ENCODE measurements around the gene IL11. TPM values are rescaled to one million over a fixed set of nuclear protein-coding genes. Genes with fewer than 3 reads are reported as not detected.

Gene IL11
- total and polyA plus RNA-seq, 2 donors (not counting 1 experiment from before 2014, with no cell fraction given): 0.66 to 1.2 TPM

DNA sequence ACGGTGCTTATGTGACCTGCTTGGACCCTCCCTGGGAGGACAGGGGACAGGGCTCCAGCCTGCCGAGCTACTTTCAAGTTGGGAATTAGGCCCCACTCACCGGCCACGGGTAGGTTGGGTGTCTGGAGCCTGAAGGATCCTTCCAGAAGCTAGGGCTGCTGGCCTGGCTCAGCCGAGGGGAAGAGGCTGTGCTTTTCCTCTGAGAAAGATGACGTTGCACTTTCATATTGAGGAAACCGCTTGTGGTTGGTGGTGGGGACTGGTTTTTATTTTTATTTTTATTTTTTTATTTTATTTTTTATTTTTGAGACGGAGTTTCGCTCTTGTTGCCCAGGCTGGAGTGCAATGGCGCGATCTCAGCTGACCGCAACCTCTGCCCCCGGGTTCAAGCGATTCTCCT is 45.1 kb downstream of the IL11 start, which contains the start of gene TMEM150B:
Gene TMEM150B (minus strand): TSS at position 170 of the 400 bp plus-strand sequence. CDS start 4,305 bp downstream, outside the sequence.
- H4K20me1 ChIP-seq (ENCODE audit: control insufficient read depth, extremely low read depth, insufficient read depth, low read length): no peaks in the 10 kb centered on the region
- H3K9me3 ChIP-seq (ENCODE audit: control insufficient read depth, insufficient read depth, low read depth, low read length): no peaks in the 10 kb centered on the region
- no peak for TF ChIP-seq CTCF (conservative IDR thresholded peaks at IDR 0.05 in 1 of 2, IDR thresholded peaks at IDR 0.05 in 1 of 2; ENCODE audit: low read depth in 1 of 2, low read length in 2 of 2)
- H3K4me3 ChIP-seq (replicated peaks in 1 of 4; ENCODE audit: control extremely low read depth in 1 of 4, insufficient read depth in 1 of 4, low read depth in 3 of 4, low read length in 4 of 4): no peak within 1 kb of the TSS
- no peak for DNase-seq (ENCODE audit: low read depth in 2 of 2)
- H3K36me3 ChIP-seq (ENCODE audit: control insufficient read depth, insufficient read depth, low read length): no peaks in the 10 kb centered on the region
- no peaks in the 10 kb centered on the region for H3K4me1 ChIP-seq (ENCODE audit: control insufficient read depth, extremely low read depth, insufficient read depth, low read length)
- H2AFZ ChIP-seq (ENCODE audit: low read length): no peak within 1 kb of the TSS
- no peak within 1 kb of the TSS for H3K27ac ChIP-seq (ENCODE audit: insufficient read depth, low read length)
- H3K79me2 ChIP-seq (ENCODE audit: control insufficient read depth, insufficient read depth, low read length): no peaks in the 10 kb centered on the region
- H3K27me3 ChIP-seq (ENCODE audit: control insufficient read depth, insufficient read depth, low read length): peaks cover 2% of the 10 kb centered on the region
- H3K4me2 ChIP-seq (ENCODE audit: extremely low read depth, insufficient read depth, low read length): no peak within 1 kb of the TSS
- H3K9ac ChIP-seq (ENCODE audit: insufficient read depth, low read length): no peak within 1 kb of the TSS

DNA sequence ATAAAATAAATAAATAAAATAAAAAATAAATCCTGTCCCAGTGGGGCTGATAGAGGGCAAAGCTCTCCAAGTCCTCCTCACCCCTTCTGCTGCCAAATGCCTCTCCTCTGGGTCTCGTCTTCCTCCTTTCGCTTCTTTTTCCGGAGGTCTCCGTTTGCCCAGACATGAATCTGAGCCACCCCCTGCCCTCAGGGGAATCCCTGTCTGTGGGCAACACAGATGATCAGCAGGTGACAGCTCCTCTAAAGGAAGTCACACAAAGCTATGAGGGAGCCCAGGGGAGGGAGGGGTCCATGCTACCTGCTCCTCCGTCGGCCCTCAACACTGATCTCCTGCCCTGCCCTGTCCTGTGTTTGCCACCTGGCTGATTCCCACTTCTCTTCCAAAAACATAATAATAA is 45.6 kb downstream of the IL11 start:
- Histone ChIP-seq H3K36me3 (ENCODE audit: control insufficient read depth, insufficient read depth, low read length) (no peaks in the 10 kb centered on the region), H3K4me2 (ENCODE audit: extremely low read depth, insufficient read depth, low read length) (no peak overlapping the region), H4K20me1 (ENCODE audit: control insufficient read depth, extremely low read depth, insufficient read depth, low read length) (no peaks in the 10 kb centered on the region), H3K27me3 (ENCODE audit: control insufficient read depth, insufficient read depth, low read length) (peaks cover 5% of the 10 kb centered on the region), H3K27ac (ENCODE audit: insufficient read depth, low read length) (no peak overlapping the region), H3K79me2 (ENCODE audit: control insufficient read depth, insufficient read depth, low read length) (no peaks in the 10 kb centered on the region), H3K9me3 (ENCODE audit: control insufficient read depth, insufficient read depth, low read depth, low read length) (no peaks in the 10 kb centered on the region), H3K4me3 (replicated peaks in 1 of 4; ENCODE audit: control extremely low read depth in 1 of 4, insufficient read depth in 1 of 4, low read depth in 3 of 4, low read length in 4 of 4) (no peak overlapping the region), H3K4me1 (ENCODE audit: control insufficient read depth, extremely low read depth, insufficient read depth, low read length) (no peaks in the 10 kb centered on the region), H3K9ac (ENCODE audit: insufficient read depth, low read length) (no peak overlapping the region), H2AFZ (ENCODE audit: low read length) (no peak overlapping the region)
- TF ChIP-seq EZH2 (IDR thresholded peaks at IDR 0.05; ENCODE audit: low read length, missing control alignments) (no peak), CTCF (conservative IDR thresholded peaks at IDR 0.05 in 1 of 2, IDR thresholded peaks at IDR 0.05 in 1 of 2; ENCODE audit: low read depth in 1 of 2, low read length in 2 of 2) (no peak)
- DNase-seq (ENCODE audit: low read depth in 2 of 2): no peak

DNA sequence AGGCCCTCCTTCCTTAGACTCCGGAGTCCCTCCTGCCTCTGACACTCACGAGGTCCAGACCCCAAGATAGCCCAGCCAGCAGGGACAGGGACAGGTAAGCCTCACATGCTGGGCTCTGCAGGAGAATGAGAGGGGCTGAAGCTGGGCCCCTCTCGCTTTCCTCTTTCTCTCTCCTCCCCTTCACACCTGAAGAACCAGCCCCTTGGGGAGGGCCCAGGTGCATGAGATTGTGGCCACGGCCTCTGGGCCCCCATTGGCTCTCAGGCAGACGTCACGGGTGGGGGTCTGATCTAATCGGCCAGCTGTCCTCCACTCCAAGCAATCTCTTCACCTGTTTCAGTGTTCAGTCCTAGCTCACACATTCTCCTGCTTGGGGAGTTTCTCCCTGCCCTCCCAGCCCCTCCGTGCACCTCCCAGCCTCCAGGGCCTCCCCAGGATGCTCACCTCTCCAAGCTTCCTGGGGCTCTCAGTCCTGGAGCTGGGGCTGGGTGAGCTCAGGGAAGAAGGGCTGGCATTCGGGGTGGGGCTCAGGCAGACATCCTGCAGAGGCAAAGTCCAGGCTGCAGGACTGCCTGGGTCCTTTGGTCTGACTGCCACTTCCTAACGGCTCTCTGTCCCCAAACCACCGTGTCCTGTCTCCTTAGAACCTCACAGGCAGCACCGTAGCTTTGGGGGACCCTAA is 47.9 kb downstream of the IL11 start:
- no peak overlapping the region for H3K9ac ChIP-seq (ENCODE audit: insufficient read depth, low read length)
- no peak for DNase-seq (ENCODE audit: low read depth in 2 of 2)

More for the DNA sequence above, 47.9 kb downstream of the IL11 start:
- H3K4me2 ChIP-seq (ENCODE audit: extremely low read depth, insufficient read depth, low read length): no peak overlapping the region
- H3K36me3 ChIP-seq (ENCODE audit: control insufficient read depth, insufficient read depth, low read length): no peaks in the 10 kb centered on the region
- H4K20me1 ChIP-seq (ENCODE audit: control insufficient read depth, extremely low read depth, insufficient read depth, low read length): no peaks in the 10 kb centered on the region
- TF ChIP-seq CTCF (conservative IDR thresholded peaks at IDR 0.05 in 1 of 2, IDR thresholded peaks at IDR 0.05 in 1 of 2; ENCODE audit: low read depth in 1 of 2, low read length in 2 of 2) (no peak), EZH2 (IDR thresholded peaks at IDR 0.05; ENCODE audit: low read length, missing control alignments) (no peak)
- no peak overlapping the region for H3K4me3 ChIP-seq (replicated peaks in 1 of 4; ENCODE audit: control extremely low read depth in 1 of 4, insufficient read depth in 1 of 4, low read depth in 3 of 4, low read length in 4 of 4)
- H3K4me1 ChIP-seq (ENCODE audit: control insufficient read depth, extremely low read depth, insufficient read depth, low read length): no peaks in the 10 kb centered on the region
- no peak overlapping the region for H2AFZ ChIP-seq (ENCODE audit: low read length)
- H3K27ac ChIP-seq (ENCODE audit: insufficient read depth, low read length): no peak overlapping the region
- H3K9me3 ChIP-seq (ENCODE audit: control insufficient read depth, insufficient read depth, low read depth, low read length): no peaks in the 10 kb centered on the region
- H3K27me3 ChIP-seq (ENCODE audit: control insufficient read depth, insufficient read depth, low read length): peaks cover 5% of the 10 kb centered on the region
- H3K79me2 ChIP-seq (ENCODE audit: control insufficient read depth, insufficient read depth, low read length): no peaks in the 10 kb centered on the region

Data from fibroblast of lung (primary cell).